DND-41 (cell line): ENCODE data around the gene CDH23.

Source experiments
- ATAC-seq: fragments of 200-7000 bp; cut with Tn5 transposase; 3 replicates; pipeline ENCODE4 v1.9.1; 2021; ENCODE audit warnings: low read depth; ENCODE audit not compliant: insufficient read depth
- DNase-seq: peaks from one replicate; pipeline ENCODE4 v3.0.0-alpha.2; 2020
- H2AFZ ChIP-seq: 2 replicates; pipeline ENCODE4 v1.6.0; 2012; ENCODE audit warnings: low read depth, low read length
- H3K27ac ChIP-seq: 2 replicates; pipeline ENCODE4 v1.5.1; 2012; ENCODE audit warnings: low read length, inconsistent platforms
- H3K27me3 ChIP-seq: fragments of 200-600 bp; sonication (generic); 2 replicates; pipeline ENCODE4 v1.6.0; 2012; ENCODE audit warnings: low read length, mild to moderate bottlenecking, inconsistent platforms; ENCODE audit not compliant: insufficient read depth, poor library complexity
- H3K36me3 ChIP-seq: 2 replicates; pipeline ENCODE4 v1.5.1; 2012; ENCODE audit warnings: low read length, inconsistent platforms; ENCODE audit not compliant: insufficient read depth
- H3K4me1 ChIP-seq: 2 replicates; pipeline ENCODE4 v1.5.1; 2012; ENCODE audit warnings: mild to moderate bottlenecking, low read length; ENCODE audit not compliant: insufficient read depth
- H3K4me2 ChIP-seq: 2 replicates; pipeline ENCODE4 v1.6.0; 2012; ENCODE audit warnings: mild to moderate bottlenecking, moderate library complexity, low read length, inconsistent platforms; ENCODE audit not compliant: insufficient read depth
- H3K4me3 ChIP-seq, 2 experiments: fragments of 200-600 bp in 1 of 2; shearing (Covaris generic) in 1 of 2; 2 replicates each; pipeline ENCODE4 v1.5.1; 2012 to 2016; ENCODE audit warnings: inconsistent platforms in 2 of 2, low read length in 2 of 2, mild to moderate bottlenecking in 2 of 2, low read depth in 1 of 2, moderate library complexity in 1 of 2
- H3K79me2 ChIP-seq: 2 replicates; pipeline ENCODE4 v1.6.0; 2012; ENCODE audit warnings: low read length, inconsistent platforms; ENCODE audit not compliant: insufficient read depth
- H3K9ac ChIP-seq: 2 replicates; pipeline ENCODE4 v1.6.0; 2012; ENCODE audit warnings: low read depth, mild to moderate bottlenecking, inconsistent platforms, low read length, moderate library complexity
- H3K9me3 ChIP-seq: 2 replicates; pipeline ENCODE4 v1.5.1; 2012; ENCODE audit warnings: low read length, moderate library complexity, mild to moderate bottlenecking, inconsistent platforms; ENCODE audit not compliant: insufficient read depth, severe bottlenecking
- H4K20me1 ChIP-seq: 2 replicates; pipeline ENCODE4 v1.6.0; 2012; ENCODE audit warnings: low read length; ENCODE audit not compliant: insufficient read depth
- CTCF ChIP-seq: IDR thresholded peaks from 2 replicates; pipeline ENCODE4 v1.5.1; 2012; ENCODE audit warnings: borderline replicate concordance, low read length, moderate library complexity, mild to moderate bottlenecking; ENCODE audit not compliant: poor library complexity, severe bottlenecking; ENCODE audit errors: extremely low read depth
- EZH2 ChIP-seq: IDR thresholded peaks from 3 replicates; pipeline ENCODE4 v1.6.1; 2012; ENCODE audit warnings: borderline replicate concordance, low read depth, mild to moderate bottlenecking, moderate library complexity, low read length, inconsistent platforms; ENCODE audit not compliant: severe bottlenecking

Gene CDH23

GRCh38 chr10:71802235-71802634 lies 405.5 kb downstream of the CDH23 start:
- TF ChIP-seq EZH2 (no peak), CTCF (no peak)
- Histone ChIP-seq H3K4me2 (no peak overlapping the region), H3K4me1 (no peaks in the 10 kb centered on the region), H3K36me3 (no peaks in the 10 kb centered on the region), H3K27me3 (no peaks in the 10 kb centered on the region), H3K27ac (no peak overlapping the region), H3K9me3 (no peaks in the 10 kb centered on the region), H3K9ac (no peak overlapping the region), H2AFZ (no peak overlapping the region), H3K4me3 (no peak overlapping the region), H4K20me1 (no peaks in the 10 kb centered on the region), H3K79me2 (no peaks in the 10 kb centered on the region)
- ATAC-seq (no peak), DNase-seq (no peak)

GRCh38 chr10:71802715-71803488 lies 406.2 kb downstream of the CDH23 start:
- H3K4me1 ChIP-seq, result no peaks in the 10 kb centered on the region
- no peak overlapping the region for H3K4me2 ChIP-seq
- no peak for DNase-seq
- H3K27me3 ChIP-seq, result no peaks in the 10 kb centered on the region
- no peaks in the 10 kb centered on the region for H3K79me2 ChIP-seq
- no peaks in the 10 kb centered on the region for H3K9me3 ChIP-seq
- TF ChIP-seq EZH2, result no peak
- no peak for TF ChIP-seq CTCF
- no peak overlapping the region for H3K27ac ChIP-seq
- H2AFZ ChIP-seq, result no peak overlapping the region
- H3K4me3 ChIP-seq, result no peak overlapping the region
- H3K36me3 ChIP-seq, result no peaks in the 10 kb centered on the region
- no peak for ATAC-seq
- H3K9ac ChIP-seq, result no peak overlapping the region
- H4K20me1 ChIP-seq, result no peaks in the 10 kb centered on the region

GRCh38 chr10:71804077-71804476 lies 407.4 kb downstream of the CDH23 start:
- no peak overlapping the region for H3K4me2 ChIP-seq
- no peaks in the 10 kb centered on the region for H3K36me3 ChIP-seq
- H3K4me3 ChIP-seq, result no peak overlapping the region
- H4K20me1 ChIP-seq, result no peaks in the 10 kb centered on the region
- no peaks in the 10 kb centered on the region for H3K79me2 ChIP-seq
- no peak overlapping the region for H2AFZ ChIP-seq
- no peak for TF ChIP-seq CTCF
- TF ChIP-seq EZH2, result no peak
- H3K9ac ChIP-seq, result no peak overlapping the region
- DNase-seq (no peak), ATAC-seq (no peak)
- H3K27ac ChIP-seq, result no peak overlapping the region
- no peaks in the 10 kb centered on the region for H3K27me3 ChIP-seq
- no peaks in the 10 kb centered on the region for H3K4me1 ChIP-seq
- no peaks in the 10 kb centered on the region for H3K9me3 ChIP-seq
